ENCODE measurements around the gene WWP2.

The WWP2 gene

DNA sequence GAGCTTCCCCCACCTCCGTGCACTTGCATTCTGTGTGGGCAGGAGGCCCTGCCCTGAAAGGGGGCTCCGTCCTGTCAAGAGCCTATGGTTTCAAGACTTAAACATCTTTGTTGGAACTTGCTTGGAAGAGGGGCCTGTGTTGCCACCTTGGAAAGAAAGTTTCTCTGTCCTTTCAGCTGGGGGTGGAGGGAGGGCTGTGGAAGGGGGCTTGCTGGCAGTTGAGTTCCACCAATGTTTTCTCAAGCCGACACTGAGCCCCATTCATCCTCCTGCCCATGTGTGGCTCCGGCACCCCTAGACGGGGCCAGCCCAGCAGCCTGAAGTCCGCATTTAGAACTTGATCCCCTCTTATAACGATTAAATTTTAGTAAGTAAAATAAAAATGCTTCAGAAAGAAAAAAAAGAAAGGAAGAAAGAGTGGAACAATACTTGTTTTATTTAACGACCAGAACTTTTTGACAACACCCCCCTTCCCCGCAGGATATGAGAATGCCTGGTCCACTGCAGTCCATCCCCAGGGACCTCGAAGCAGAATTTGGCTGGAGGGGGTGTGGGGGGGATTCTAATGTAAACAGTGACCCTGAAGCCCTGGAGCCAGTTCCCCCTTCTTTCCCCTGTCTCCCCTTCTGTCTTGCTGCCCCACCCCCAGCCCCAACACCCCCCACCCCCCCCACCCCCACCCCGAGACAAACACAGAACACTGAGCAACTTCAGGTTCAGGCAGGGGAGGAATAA lies 162.1 kb downstream of the WWP2 start:
- no peak for DNase-seq (ENCODE audit: low read depth in 1 of 2, low spot score in 1 of 2)

DNA sequence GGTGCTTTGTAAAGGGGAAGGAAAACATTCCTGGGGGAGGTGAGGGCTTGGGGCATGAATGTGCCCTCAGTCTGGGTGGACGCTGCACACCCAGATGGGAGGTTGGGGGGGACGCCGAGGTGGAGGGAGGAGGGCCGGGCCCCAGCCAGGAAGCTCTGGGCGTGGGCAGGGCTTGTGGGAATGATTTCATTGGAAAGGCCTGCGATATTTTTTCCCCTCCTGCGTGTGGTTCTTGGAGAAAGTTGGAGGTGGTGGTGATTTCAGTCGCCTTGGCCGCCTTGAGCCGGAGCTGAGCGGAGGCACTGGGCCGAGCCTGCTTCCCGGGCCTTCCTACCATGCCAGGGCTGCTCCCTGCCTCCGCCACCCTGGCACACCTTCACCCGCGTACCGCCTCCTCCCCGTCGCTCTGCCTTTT lies 162.7 kb downstream of the WWP2 start:
- no peak for DNase-seq (ENCODE audit: low read depth in 1 of 2, low spot score in 1 of 2)

DNA sequence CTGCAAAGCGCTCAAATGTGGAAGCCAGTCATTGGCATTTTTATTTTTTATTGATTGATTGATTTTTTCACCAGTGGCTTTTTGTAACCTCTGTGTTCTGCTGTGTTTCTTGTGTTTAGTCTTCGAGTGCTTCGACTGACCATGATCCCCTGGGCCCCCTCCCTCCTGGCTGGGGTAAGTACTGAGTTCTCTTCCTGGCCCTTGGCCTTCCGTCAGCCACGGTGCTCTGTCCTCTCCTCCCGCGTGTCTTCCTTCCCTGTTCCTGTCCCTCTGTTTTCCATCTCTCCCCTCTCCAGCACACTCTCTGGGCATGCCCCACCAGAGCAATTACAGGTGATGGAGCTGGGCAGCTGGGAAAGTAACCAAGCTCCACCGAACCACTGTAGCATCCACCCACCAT lies 163.2 kb downstream of the WWP2 start:
- no peak for DNase-seq (ENCODE audit: low read depth in 1 of 2, low spot score in 1 of 2)

DNA sequence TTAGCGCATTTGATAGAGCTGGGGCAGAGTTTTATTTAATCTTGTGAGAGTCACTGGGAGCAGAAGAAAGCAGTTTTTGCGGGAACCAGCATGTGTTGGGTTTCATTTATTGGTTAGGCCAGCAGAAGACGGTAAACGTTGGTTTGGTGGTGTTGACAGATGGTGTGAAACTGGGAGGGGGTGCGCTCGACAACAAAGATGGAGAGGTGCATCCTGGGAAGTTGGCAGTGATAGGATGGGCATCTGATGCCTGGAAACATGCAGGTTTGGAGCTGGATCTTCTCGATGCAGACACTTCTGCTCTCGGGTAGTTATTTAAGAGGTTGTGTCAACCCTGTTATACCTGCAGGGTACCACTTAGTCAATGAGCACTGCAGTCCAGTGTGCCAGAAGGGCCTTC lies 164.1 kb downstream of the WWP2 start:
- DNase-seq (ENCODE audit: low read depth in 1 of 2, low spot score in 1 of 2): no peak

DNA sequence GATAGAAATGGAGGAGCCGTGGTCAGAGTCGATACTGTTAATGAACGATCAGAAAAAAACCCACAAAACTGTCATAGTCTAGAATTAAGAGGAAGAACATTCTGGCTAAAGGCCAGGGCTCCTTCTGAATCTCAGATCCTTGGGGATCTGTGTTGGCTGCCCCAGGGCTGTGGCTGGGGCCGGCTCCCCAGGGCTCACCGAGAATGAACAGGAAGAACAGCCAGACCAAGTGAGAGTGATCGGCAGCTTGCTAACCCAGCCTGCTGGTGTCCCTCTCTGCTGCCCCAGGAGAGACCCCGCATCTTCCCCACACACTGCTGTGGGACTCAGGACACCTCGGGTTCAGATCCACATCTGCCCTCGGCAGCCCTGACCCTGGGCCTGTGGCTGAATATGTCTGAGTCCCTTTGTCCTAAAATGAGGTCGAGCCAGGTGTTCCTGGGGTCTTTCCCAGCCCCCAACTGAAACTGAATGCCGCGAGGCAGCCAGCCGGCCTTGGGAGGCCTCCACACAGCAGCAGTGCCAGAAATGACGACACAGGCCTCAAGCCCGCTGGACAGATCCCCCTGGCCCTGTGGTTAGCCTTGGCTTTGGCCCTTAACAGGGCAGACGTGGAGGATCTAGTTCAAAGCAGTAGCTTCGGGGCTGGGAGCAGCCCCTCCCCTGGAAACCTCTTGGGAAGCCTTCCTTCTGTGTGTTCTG lies 165.1 kb downstream of the WWP2 start:
- DNase-seq (ENCODE audit: low read depth in 1 of 2, low spot score in 1 of 2): no peak

DNA sequence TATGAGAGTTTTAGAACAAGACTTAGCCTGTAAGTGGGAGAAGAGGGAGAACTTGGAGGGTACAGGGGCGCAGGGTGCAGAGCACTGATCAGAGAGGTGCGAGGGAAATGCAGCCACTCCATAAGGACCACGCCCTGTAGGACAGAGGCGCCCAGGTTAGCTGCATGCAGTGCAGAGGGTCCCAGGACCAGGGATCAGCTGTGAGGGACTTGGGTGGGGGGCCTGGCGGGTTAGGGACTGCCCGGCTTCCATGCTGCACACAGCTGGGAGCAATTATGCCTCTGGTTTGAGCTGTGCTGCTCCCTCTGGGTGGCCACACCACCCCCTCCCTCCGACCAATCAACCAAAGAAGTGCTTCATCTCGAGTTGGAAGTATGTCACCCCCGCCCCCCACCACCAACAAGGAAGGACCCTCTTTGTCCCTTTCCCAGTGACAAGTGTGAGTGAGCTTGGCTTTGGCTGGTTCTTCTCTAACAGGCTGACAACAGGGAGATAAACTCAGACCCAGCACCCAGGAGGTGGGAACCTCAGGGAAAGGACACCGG lies 166.8 kb downstream of the WWP2 start:
- no peak for DNase-seq (ENCODE audit: low read depth in 1 of 2, low spot score in 1 of 2)

DNA sequence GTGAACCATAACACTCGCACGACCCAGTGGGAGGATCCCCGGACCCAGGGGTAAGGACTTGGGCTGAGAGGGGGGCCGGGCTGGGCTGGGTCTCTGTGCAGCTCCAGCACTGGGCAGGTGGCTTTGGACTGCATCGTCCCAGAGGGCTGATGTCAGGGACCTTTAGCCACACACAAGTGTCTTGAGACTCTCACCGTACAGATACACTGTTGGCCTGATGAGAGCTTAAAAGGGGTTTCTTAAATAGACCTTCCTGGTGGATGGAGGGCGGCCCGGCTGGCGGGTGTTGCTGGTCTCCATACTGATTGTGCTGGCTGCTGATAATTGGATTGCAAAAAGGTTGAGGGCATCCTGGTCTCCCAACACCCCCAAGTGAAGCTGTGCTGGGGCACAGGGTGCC lies 167.3 kb downstream of the WWP2 start:
- no peak for DNase-seq (ENCODE audit: low read depth in 1 of 2, low spot score in 1 of 2)

DNA sequence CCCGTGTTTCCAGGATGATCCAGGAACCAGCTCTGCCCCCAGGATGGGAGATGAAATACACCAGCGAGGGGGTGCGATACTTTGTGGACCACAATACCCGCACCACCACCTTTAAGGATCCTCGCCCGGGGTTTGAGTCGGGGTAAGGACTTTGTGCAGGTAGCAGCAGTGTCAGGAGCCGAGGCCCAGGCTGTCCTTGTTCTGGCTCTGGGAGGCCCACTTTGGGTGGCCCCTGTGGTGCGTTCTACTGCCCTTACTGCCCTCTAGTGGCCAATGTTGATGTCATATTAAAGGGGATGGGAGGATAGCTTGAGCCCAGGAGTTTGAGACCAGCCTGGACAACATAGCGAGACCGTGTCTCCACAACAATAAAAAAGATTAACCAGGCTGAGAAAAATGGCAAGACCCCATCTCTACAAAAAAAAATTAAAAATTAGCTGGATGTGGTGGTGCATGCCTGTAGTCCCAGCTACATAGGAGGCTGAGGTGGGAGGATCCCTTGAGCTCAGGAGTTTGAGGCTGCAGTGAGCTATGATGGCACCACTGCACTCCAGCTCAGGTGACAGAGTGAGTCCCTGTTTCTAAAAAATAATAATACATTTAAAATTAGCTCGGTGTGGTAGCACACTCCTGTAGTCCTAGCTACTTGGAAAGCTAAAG lies 168.1 kb downstream of the WWP2 start:
- peak in 1 of 2 donors; percentile 49 for DNase-seq (ENCODE audit: low read depth in 1 of 2, low spot score in 1 of 2)

DNA sequence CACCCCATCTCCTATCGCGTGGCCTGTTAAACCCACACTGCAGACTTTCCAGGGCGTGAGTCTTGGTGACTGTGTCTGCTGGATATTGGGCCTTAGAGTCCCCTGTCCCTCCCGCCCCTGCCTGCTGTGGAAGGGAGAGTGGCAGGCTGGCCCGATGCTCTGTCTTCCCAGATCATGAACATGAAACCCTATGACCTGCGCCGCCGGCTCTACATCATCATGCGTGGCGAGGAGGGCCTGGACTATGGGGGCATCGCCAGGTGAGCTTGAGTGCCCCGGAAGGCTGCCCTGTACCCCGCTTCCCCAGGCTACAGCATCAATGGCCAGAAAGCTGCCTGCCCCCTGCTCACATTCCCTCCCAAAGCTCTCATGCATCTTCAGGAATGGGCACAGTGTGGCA lies 169.5 kb downstream of the WWP2 start:
- DNase-seq (ENCODE audit: low read depth in 1 of 2, low spot score in 1 of 2): no peak

DNA sequence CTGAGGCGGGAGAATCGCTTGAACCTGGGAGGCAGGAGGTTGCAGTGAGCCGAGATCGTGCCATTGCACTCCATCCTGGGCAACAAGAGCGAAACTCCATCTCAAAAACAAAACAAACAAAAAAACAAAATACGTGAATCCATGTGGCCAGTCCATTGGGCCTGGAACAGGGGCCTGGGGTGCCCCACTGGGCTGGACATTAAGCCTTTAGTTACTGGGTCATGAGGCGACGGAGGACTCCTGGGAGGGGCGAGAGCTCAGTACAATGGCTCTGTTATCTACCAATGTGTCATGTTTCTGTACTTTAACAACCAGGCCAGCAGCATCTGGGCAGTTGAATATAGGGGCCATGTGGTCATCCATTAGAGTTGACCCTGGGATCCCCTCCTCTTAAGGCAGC lies 170.1 kb downstream of the WWP2 start:
- no peak for DNase-seq (ENCODE audit: low read depth in 1 of 2, low spot score in 1 of 2)

DNA sequence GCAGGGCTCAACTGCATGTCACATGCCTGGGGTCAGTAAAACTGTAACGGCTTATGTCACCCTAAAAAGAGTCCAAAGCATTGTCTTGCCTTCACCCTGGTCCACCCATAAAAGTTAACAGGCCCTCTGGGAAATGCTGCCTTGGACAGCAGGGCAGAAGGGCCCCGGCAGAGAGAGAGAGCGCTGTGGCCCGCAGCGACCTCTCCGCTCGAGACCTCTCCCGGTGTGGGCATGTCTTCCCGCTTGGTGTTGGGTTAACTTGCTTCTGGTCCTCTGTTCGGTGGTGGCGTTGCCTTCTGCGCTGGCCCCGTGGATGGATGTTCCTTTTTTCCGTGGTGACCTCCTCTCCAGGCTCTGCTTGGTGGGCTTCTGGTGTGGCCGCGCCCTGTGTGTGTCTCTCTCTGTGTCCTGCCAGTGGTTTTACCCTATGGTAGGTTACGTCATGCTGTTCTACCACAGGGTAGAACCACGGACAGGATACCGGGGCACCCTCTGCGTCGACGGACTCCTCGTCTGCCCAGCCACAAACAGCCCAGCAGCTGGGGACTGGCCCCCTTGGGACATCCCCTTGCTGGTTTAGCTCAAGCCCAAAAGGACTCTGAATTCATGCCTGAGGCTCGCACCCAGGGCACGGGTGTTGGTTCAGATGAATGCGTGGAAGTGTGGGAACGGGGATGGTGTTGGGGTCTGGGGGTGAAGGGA lies 170.7 kb downstream of the WWP2 start:
- DNase-seq (ENCODE audit: low read depth in 1 of 2, low spot score in 1 of 2): no peak

DNA sequence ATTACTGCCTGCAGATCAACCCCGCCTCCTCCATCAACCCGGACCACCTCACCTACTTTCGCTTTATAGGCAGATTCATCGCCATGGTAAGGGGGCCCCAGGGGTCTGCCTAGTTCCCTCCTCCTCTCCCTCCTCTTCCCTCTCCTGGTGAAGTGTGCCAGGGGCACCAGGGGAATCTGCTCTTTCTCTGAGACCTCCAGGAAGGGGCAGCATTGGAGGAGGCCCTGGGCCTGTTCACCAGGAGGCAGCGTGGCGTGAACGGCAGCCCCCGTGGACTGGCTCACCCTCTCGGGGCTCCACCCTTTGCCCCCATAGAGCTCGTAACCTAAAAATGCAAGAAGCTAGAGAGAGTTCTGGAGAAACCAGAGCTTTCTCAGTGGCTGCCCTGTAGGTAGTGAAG lies 171.9 kb downstream of the WWP2 start:
- no peak for DNase-seq (ENCODE audit: low read depth in 1 of 2, low spot score in 1 of 2)

DNA sequence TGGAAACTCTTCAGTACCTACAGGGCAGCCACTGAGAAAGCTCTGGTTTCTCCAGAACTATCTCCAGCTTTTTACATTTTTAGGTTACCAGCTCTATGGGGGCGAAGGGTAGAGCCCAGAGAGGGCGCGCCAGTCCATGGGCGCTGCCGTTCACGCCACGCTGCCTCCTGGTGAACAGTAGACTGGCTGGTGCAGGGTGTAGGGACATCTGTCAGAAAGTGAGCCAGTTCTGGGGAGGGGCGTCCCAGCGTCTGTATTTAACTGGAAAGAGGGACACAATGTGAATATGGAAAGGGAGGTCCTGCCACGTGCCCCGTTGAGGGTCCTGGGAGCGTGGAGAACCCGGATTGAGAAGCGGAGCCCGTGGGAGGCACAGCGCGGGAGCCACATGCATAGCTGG lies 172.6 kb downstream of the WWP2 start:
- DNase-seq (ENCODE audit: low read depth in 1 of 2, low spot score in 1 of 2): no peak

DNA sequence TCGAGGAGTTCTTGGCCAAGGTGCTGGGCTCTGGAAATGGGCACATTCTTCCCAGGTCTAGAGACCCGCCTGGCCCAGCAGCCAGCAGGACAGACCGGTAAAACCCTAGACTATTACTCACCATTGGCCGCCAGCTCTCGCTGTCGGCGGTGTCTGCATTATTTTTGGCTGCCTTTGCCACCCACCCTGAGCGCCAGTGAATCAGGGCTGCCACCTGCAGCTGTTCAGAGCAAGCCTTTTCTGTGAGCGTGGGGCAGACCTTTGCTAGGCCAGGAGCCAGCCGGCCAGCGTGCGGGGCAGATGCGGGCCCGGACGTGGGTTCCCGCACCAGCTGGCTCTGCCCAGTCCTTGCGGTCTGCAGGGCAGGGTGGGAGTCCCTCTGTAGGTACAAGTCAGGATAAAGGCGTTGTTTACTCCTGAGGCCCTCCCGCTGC lies 173.2 kb downstream of the WWP2 start:
- no peak for DNase-seq (ENCODE audit: low read depth in 1 of 2, low spot score in 1 of 2)

DNA sequence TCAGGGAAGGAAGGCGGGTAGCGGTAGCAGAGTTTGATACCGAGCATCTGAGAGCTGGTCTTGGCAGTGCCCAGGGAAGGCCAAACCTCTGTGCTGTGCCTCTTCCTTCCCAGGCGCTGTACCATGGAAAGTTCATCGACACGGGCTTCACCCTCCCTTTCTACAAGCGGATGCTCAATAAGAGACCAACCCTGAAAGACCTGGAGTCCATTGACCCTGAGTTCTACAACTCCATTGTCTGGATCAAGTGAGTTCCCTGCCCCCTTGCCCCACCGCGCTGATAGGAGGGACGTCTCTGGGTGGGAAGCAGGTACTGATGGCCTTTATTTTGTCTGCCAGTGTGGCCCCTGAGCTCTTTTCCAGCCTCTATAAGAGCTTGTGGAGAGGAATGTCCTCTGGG lies 173.6 kb downstream of the WWP2 start:
- DNase-seq (ENCODE audit: low read depth in 1 of 2, low spot score in 1 of 2): no peak

DNA sequence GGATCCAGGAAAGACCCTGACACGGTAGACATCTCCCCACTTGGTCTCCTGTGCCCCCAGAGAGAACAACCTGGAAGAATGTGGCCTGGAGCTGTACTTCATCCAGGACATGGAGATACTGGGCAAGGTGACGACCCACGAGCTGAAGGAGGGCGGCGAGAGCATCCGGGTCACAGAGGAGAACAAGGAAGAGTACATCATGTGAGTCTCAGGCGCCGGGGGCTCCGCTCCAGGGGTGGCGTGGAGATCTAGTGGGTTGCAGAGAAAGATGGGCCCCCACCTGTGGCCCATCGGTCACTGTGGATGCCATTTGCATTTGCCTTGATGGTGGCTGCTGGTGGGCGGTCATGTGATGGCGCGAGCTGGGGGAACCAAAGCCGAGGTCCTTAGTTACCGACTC lies 174.1 kb downstream of the WWP2 start:
- DNase-seq (ENCODE audit: low read depth in 1 of 2, low spot score in 1 of 2): no peak

DNA sequence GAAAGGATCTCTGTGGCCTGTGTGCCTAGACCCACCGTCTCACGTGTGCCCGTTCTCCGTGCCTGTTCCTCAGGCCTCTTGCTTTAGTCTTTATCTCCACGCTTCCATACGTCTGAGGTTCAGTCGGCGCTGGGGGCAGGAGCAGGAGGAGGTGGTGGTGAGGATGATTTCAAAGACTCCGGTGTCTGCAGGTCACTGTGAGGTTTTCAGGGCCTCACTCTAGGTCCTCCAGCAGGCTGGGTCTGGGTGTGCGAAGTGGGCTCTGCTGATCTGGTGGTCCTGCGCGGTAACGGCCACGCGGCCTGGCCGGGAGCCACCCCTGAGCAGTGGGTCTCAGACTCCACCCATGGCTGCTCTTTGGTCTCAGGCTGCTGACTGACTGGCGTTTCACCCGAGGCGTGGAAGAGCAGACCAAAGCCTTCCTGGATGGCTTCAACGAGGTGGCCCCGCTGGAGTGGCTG lies 174.6 kb downstream of the WWP2 start:
- no peak for DNase-seq (ENCODE audit: low read depth in 1 of 2, low spot score in 1 of 2)

DNA sequence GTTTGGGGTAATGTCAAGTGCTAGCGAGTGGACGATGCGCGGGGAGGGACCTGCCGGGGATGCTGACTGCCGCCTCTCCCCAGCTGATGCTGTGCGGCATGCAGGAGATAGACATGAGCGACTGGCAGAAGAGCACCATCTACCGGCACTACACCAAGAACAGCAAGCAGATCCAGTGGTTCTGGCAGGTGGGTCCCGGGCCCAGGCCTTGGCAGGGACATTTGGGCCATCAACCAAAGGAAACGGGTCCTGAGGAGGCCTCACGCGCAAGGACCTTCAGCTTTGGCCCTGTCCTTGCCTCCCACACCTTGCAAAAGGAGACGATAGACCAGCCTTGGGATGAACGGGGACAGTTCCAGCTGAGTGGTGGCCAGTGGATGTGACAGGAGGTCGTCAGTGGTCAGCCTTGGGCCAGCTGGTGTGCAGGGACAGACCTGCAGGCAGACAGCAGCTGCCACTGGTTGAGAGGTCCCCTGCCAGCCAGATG lies 175.4 kb downstream of the WWP2 start:
- no peak for DNase-seq (ENCODE audit: low read depth in 1 of 2, low spot score in 1 of 2)

DNA sequence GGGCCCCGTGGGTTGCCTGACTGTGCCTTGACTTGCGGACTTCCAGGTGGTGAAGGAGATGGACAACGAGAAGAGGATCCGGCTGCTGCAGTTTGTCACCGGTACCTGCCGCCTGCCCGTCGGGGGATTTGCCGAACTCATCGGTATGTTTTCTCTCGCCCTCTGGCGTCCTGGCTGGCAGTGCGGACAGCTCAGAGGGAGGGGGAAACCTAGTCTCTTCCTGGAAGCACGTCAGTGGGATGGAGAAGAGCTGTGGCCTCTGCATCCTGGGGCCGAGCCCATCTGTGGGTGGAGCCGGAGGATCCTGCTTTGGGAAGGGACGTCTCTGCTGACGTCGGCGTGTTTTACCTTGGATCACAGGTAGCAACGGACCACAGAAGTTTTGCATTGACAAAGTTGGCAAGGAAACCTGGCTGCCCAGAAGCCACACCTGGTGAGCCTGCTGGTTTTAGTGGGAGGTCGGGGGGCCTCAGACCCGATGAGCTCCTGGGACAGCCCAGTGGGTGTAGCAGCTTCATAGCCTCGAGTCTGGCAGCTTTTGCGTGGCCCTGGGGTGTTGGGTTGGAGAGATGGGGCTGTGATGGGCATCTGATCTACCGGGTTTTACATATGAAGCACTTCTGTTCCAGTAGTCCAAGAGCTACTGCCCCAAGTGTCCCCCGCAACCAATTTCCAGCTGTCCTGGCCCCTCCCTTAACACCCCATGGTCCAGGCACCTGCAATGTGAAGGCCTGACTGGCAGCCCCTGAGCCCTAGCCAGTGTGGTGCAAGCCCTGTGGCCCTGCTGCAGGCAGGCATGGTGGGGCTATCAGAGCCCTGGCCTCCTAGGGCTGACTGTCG lies 177.1 kb downstream of the WWP2 start:
- no peak for DNase-seq (ENCODE audit: low read depth in 1 of 2, low spot score in 1 of 2)

DNA sequence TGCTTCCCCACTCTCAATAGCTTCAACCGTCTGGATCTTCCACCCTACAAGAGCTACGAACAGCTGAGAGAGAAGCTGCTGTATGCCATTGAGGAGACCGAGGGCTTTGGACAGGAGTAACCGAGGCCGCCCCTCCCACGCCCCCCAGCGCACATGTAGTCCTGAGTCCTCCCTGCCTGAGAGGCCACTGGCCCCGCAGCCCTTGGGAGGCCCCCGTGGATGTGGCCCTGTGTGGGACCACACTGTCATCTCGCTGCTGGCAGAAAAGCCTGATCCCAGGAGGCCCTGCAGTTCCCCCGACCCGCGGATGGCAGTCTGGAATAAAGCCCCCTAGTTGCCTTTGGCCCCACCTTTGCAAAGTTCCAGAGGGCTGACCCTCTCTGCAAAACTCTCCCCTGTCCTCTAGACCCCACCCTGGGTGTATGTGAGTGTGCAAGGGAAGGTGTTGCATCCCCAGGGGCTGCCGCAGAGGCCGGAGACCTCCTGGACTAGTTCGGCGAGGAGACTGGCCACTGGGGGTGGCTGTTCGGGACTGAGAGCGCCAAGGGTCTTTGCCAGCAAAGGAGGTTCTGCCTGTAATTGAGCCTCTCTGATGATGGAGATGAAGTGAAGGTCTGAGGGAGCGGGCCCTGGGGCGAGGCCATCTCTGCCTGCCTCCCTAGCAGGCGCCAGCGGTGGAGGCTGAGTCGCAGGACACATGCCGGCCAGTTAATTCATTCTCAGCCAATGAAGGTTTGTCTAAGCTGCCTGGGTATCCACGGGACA lies 177.9 kb downstream of the WWP2 start:
- no peak for DNase-seq (ENCODE audit: low read depth in 1 of 2, low spot score in 1 of 2)

All from activated CD4-positive, alpha-beta T cell treated with anti-CD3 and anti-CD28 coated beads, Interleukin-2, amount 50 U/mL, for 24 hours (primary cell).